HepG2 (cell line): ENCODE measurements around the gene TCF23. TPM values are rescaled to one million over a fixed set of nuclear protein-coding genes. Genes with fewer than 3 reads are reported as not detected.
A peak's percentile ranks its signal among the peaks of the same experiment; 100 is the strongest.

Experiments used
- AGO1 ChIP-seq: fragments of 200-400 bp; formaldehyde crosslinking; IDR thresholded peaks from 2 replicates; pipeline ENCODE4 v1.6.1; 2017; ENCODE audit warnings: mild to moderate bottlenecking, low read depth, low read length, moderate library complexity; ENCODE audit not compliant: poor library complexity, severe bottlenecking
- BCL3 ChIP-seq: sonication (generic); formaldehyde crosslinking; IDR thresholded peaks from 2 replicates; pipeline ENCODE4 v1.5.1; 2020; ENCODE audit warnings: mild to moderate bottlenecking, missing genetic modification reagents, moderate library complexity
- DDIT3 ChIP-seq: sonication (generic); formaldehyde crosslinking; IDR thresholded peaks from 2 replicates; pipeline ENCODE4 v1.4.0; 2020; ENCODE audit warnings: mild to moderate bottlenecking, missing genetic modification reagents
- FOXO4 ChIP-seq: sonication (generic); formaldehyde crosslinking; conservative IDR thresholded peaks from 2 replicates; pipeline ENCODE4 v1.8.1; 2023; ENCODE audit warnings: missing genetic modification reagents
- HMG20A ChIP-seq: IDR thresholded peaks from 2 replicates; pipeline ENCODE4 v1.6.1; 2016; ENCODE audit warnings: borderline replicate concordance
- LBX2 ChIP-seq: sonication (generic); formaldehyde crosslinking; IDR thresholded peaks from 2 replicates; pipeline ENCODE4 v1.5.0; 2020; ENCODE audit warnings: missing genetic modification reagents, mild to moderate bottlenecking, borderline replicate concordance
- POGZ ChIP-seq: sonication (generic); formaldehyde crosslinking; IDR thresholded peaks from 2 replicates; pipeline ENCODE4 v1.4.0; 2020; ENCODE audit warnings: mild to moderate bottlenecking, missing genetic modification reagents
- RFX5 ChIP-seq: IDR thresholded peaks from 2 replicates; pipeline ENCODE4 v1.6.1; 2011; ENCODE audit warnings: low read depth, low read length, improper control_type of control experiment
- SETDB1 ChIP-seq: sonication (generic); formaldehyde crosslinking; IDR thresholded peaks from 2 replicates; pipeline ENCODE4 v1.5.1; 2020; ENCODE audit warnings: missing genetic modification reagents, mild to moderate bottlenecking, borderline replicate concordance
- SP5 ChIP-seq: IDR thresholded peaks from 2 replicates; pipeline ENCODE4 v1.6.1; 2016; ENCODE audit warnings: low read depth, borderline replicate concordance
- SRY ChIP-seq: sonication (generic); formaldehyde crosslinking; IDR thresholded peaks from 2 replicates; pipeline ENCODE4 v1.8.0; 2022; ENCODE audit warnings: mild to moderate bottlenecking, missing genetic modification reagents
- ZFP91 ChIP-seq: sonication (generic); formaldehyde crosslinking; IDR thresholded peaks from 2 replicates; pipeline ENCODE4 v1.9.0; 2022; ENCODE audit warnings: missing genetic modification reagents, mild to moderate bottlenecking, borderline replicate concordance
- ZFX ChIP-seq: sonication (generic); formaldehyde crosslinking; IDR thresholded peaks from 2 replicates; pipeline ENCODE4 v1.4.0; 2020; ENCODE audit warnings: mild to moderate bottlenecking, low read depth, missing genetic modification reagents, moderate library complexity
- ZNF350 ChIP-seq: sonication (generic); formaldehyde crosslinking; IDR thresholded peaks from 2 replicates; pipeline ENCODE4 v1.4.0; 2020; ENCODE audit warnings: mild to moderate bottlenecking, low read depth, missing genetic modification reagents, borderline replicate concordance
- ZNF501 ChIP-seq: sonication (generic); formaldehyde crosslinking; IDR thresholded peaks from 2 replicates; pipeline ENCODE4 v1.5.1; 2020; ENCODE audit warnings: mild to moderate bottlenecking, moderate library complexity, missing genetic modification reagents
- ZNF512 ChIP-seq: sonication (generic); formaldehyde crosslinking; IDR thresholded peaks from 2 replicates; pipeline ENCODE4 v1.4.0; 2020; ENCODE audit warnings: mild to moderate bottlenecking, missing genetic modification reagents
- ZNF557 ChIP-seq: sonication (generic); formaldehyde crosslinking; IDR thresholded peaks from 2 replicates; pipeline ENCODE4 v1.4.0; 2020; ENCODE audit warnings: missing genetic modification reagents
- ZNF644 ChIP-seq: IDR thresholded peaks from 2 replicates; pipeline ENCODE4 v1.6.1; 2016; ENCODE audit warnings: low read depth
- ZNF674 ChIP-seq: sonication (generic); formaldehyde crosslinking; IDR thresholded peaks from 2 replicates; pipeline ENCODE4 v1.5.0; 2020; ENCODE audit warnings: low read depth, mild to moderate bottlenecking, missing genetic modification reagents
- ZNF704 ChIP-seq: sonication (generic); formaldehyde crosslinking; IDR thresholded peaks from 2 replicates; pipeline ENCODE4 v1.8.1; 2023; ENCODE audit warnings: mild to moderate bottlenecking, inconsistent platforms, moderate library complexity, missing genetic modification reagents, borderline replicate concordance
- ZNF724P ChIP-seq: sonication (generic); formaldehyde crosslinking; IDR thresholded peaks from 2 replicates; pipeline ENCODE4 v1.8.0; 2022; ENCODE audit warnings: missing genetic modification reagents, borderline replicate concordance
- ZZZ3 ChIP-seq: sonication (generic); formaldehyde crosslinking; IDR thresholded peaks from 2 replicates; pipeline ENCODE4 v1.4.0; 2020; ENCODE audit warnings: missing genetic modification reagents, mild to moderate bottlenecking, borderline replicate concordance
- polyA plus RNA-seq, 8 experiments: library from polyadenylated mRNA; depleted of rRNA in 3 of 8; stranded (reverse) in 7 of 8; unstranded in 1 of 8; fragments of >200 nt; fragmentation: Illumina TruSeq in 4 of 8; extraction: Trizol in 4 of 8; gene quantifications; 2 replicates each; pipeline versions ENCODE4 v1.2.1 to v1.2.3, GENCODE V29; 2011 to 2016; ENCODE audit warnings: low read depth in 4 of 8, missing spikeins in 1 of 8, mixed read lengths in 1 of 8; ENCODE audit not compliant: insufficient read depth in 1 of 8
- total RNA-seq, 5 experiments: library from RNA; depleted of rRNA; stranded (reverse); fragments of >200 nt; fragmentation: Illumina TruSeq; extraction: Trizol; gene quantifications; 2 replicates each; pipeline ENCODE4 v1.2.3, GENCODE V29; 2016; ENCODE audit warnings: low read depth in 1 of 5

Gene TCF23
- total and polyA plus RNA-seq, 2 of the 13 experiments (the other 11 are each of a cell fraction or from before 2014, with no cell fraction given), result 0.02 to 1.4 TPM

- peak; percentile 35; the same call in 1 of the 2 replicates for TF ChIP-seq ZFP91
- TF ChIP-seq ZNF512 (CRISPR knock-in tag), result 0 out of 2 replicates have a peak, but pooled peaks have one; percentile 35
- TF ChIP-seq HMG20A (CRISPR knock-in tag), result no peak
- TF ChIP-seq ZNF644, result no peak
- no peak for TF ChIP-seq ZZZ3
- no peak for TF ChIP-seq SP5 (CRISPR knock-in tag)
- TF ChIP-seq BCL3 (CRISPR knock-in tag), result no peak
- no peak for TF ChIP-seq RFX5
- TF ChIP-seq ZNF724P, result no peak
- TF ChIP-seq ZNF557, result no peak
- TF ChIP-seq ZNF350 (CRISPR knock-in tag), result no peak; the same call in 1 of the 2 replicates
- TF ChIP-seq SETDB1, result 0 out of 2 replicates have a peak, but pooled peaks have one; percentile 53
- TF ChIP-seq ZNF501 (CRISPR knock-in tag), result 0 out of 2 replicates have a peak, but pooled peaks have one; percentile 14
- TF ChIP-seq AGO1, result no peak
- no peak for TF ChIP-seq ZNF704 (CRISPR knock-in tag)
- TF ChIP-seq POGZ, result no peak
- TF ChIP-seq FOXO4 (CRISPR knock-in tag), result no peak
- no peak for TF ChIP-seq SRY (CRISPR knock-in tag)
- no peak for TF ChIP-seq ZFX (CRISPR knock-in tag)
- TF ChIP-seq ZNF674 (CRISPR knock-in tag), result no peak
- no peak for TF ChIP-seq DDIT3 (CRISPR knock-in tag)
- no peak for TF ChIP-seq LBX2
Observed at GRCh38 chr2:27155069-27155520, 6.3 kb downstream of the TCF23 start (continued).
